ENCODE results near the gene GOT1. TPM values are rescaled to one million over a fixed set of nuclear protein-coding genes. Genes with fewer than 3 reads are reported as not detected.

The GOT1 gene
- total RNA-seq, 2 donors from 2014 or later = 13.2 to 13.4 TPM

DNA sequence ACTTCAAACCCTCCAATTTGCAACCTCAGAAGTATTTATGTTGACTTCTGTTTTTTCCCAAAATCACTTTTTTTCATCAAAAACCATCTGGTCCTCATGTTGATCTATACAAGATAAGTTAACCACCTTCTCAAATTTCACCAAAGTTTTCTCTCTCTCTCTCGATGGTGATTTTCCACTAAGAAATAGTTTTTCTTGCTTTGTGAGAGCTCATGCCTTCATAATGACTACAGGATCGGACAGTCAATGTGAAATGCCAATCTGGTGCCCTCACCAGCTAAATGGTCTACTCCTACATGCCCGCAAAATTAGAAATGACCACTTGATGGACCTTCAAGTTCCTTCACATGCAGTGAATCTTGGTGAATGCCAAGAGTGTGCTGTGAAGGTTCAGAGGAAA is 60.9 kb downstream of the GOT1 start:
- intact Hi-C loops (cut with DNase I) = no loop called here
- DNase-seq (ENCODE audit: low spot score) = no peak

DNA sequence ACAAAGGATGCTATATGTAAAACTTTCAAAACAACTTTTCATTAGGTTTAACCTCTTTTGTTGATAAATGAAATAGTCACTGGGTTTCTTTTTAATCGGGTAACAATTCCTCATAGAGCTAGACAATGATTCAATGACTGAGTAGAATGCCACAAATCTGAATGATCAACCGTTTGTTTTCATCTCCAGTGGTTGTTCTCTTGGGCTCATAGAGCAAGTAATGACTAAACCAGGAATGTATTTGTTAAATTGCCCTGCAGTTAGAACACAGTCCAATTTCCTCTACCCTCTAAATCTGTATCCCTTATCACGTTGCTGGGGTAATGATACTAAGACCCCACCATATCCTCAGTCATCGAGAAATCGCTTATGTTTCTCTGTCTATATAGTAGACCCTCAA is 61.3 kb downstream of the GOT1 start:
- intact Hi-C loops (cut with DNase I) = no loop called here
- no peak for DNase-seq (ENCODE audit: low spot score)

DNA sequence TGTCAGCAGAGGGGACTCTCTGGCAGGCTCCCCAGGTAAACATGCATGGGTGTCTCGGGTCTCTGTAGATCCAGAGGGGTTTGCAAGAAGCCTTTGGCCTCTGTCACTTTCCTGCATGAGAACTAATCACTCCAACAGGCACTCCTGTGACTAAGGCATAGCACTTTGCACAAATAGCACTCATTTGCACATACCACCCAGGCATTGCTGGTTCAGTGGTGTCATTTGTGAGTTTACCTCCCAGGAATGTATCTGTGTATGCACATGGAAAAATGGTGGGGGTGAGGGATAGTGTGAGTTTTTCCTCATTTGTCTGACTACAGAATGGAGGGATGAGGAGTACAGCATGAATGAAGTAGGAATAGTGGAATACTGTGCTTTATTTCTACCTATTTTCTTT is 61.8 kb downstream of the GOT1 start:
- no peak for DNase-seq (ENCODE audit: low spot score)
- intact Hi-C loops (cut with DNase I) = no loop called here

DNA sequence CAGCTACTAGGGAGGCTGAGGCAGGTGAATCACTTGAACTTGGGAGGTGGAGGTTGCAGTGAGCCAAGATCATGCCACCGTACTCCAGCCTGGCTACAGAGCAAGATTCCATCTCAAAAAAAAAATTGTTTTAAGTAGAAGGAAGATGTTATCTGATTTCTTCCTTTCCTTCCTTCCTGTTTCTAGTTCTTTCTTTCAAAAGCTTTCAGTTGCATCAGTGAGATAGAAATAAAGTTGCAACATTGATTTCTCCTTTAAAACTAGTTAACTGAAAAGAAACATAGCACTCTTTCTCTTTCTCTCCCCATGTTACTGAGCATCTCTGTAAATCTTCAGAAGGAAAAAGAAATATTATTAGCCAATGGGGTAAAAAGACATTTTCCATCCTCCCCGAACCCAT is 63.8 kb downstream of the GOT1 start:
- intact Hi-C loops (cut with DNase I) = no loop called here
- no peak for DNase-seq (ENCODE audit: low spot score)

DNA sequence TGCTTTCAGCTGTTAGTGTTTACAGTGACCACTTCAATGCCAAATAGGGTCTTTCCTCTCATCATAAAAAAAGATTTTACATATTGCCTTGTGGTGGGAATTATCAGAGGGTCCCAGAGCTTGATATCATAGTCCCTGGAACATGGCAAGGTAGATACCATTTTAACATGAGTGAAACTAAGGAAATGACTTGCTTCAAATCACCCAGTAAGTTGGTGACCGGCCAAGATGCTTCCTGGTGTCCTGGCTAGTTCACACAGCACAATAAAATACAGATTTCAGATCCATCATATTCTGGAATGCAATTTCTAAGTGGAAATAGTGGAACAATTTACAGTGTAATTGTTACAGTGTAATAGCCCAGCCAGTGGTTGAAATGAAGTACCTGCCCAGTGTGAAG is 64.7 kb downstream of the GOT1 start:
- intact Hi-C loops (cut with DNase I) = no loop called here
- DNase-seq (ENCODE audit: low spot score) = no peak

- DNase-seq (ENCODE audit: low spot score) = no peak
- intact Hi-C loops (cut with DNase I) = no loop called here
Observed at GRCh38 chr10:99365311-99365710, 65.1 kb downstream of the GOT1 start.

GRCh38 chr10:99364125-99364524 is 66.3 kb downstream of the GOT1 start:
- no peak for DNase-seq (ENCODE audit: low spot score)
- intact Hi-C loops (cut with DNase I) = no loop called here

DNA sequence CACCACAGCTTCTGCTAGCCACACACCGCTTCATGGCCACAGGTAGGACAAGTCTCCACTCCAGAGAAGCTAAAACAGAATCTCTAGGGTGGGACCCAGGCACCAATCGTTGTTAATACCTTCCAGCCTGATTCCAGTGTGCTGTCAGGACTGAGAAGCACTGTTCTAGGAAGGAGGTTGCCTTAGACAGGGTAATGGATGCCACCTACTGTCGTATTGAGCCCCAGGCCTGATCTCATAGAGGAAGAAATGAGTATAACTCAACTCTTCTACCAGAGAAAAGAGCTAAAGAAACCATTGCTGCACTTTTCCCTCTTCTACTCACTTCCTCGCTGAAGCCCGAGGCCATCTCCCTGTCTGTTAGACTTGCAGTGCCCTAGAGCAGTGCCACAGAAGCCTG is 69.5 kb downstream of the GOT1 start:
- intact Hi-C loops (cut with DNase I) = no loop called here
- DNase-seq (ENCODE audit: low spot score) = no peak

GRCh38 chr10:99358101-99358500 is 72.3 kb downstream of the GOT1 start:
- intact Hi-C loops (cut with DNase I) = no loop called here

GRCh38 chr10:99357691-99358090 is 72.7 kb downstream of the GOT1 start:
- intact Hi-C loops (cut with DNase I) = no loop called here
- no peak for DNase-seq (ENCODE audit: low spot score)

More at GRCh38 chr10:99358101-99358500, 72.3 kb downstream of the GOT1 start:
- DNase-seq (ENCODE audit: low spot score) = no peak

GRCh38 chr10:99353182-99353581 is 77.2 kb downstream of the GOT1 start:
- DNase-seq (ENCODE audit: low spot score) = no peak
- intact Hi-C loops (cut with DNase I) = no loop called here

DNA sequence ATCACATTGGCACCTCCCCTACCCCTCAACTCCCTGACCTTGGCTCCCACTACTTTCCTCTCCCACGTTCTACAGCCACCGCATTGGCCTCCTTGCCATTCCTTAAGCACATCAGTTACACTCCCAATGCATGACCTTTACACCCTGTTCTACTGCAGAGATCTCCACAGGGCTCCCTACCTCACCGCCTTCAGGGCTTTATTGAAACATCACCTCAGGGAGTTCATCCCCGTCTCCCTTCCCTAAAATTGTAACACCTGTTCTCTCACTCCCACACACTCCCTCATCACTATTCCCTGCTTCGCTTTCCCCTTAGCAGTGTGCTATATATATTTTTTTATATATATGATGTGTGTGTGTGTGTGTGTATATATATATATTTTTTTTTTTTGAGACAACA is 82.8 kb downstream of the GOT1 start:
- intact Hi-C loops (cut with DNase I) = no loop called here
- DNase-seq (ENCODE audit: low spot score) = no peak

Other genes starting within 250 kb of the GOT1 start
- gene HPSE2, start 194.8 kb downstream of the GOT1 start, total RNA-seq = under 1 TPM in 1 of 2 donors, not detected in 1; 0.14 TPM
- gene CNNM1, start 101.3 kb downstream of the GOT1 start, total RNA-seq = under 1 TPM; 0.19 to 0.24 TPM
- not detected for gene NKX2-3, start 102.3 kb upstream of the GOT1 start, total RNA-seq
- gene SLC25A28, start 189.8 kb upstream of the GOT1 start, total RNA-seq = 10 to 100 TPM; 42.2 to 44.3 TPM
- 10 to 100 TPM in 1 of 2 donors, 1 to 10 TPM in 1; 8.5 to 10.1 TPM for gene ENTPD7, start 228.9 kb upstream of the GOT1 start, total RNA-seq